Uterus (tissue), 2 donors: ENCODE results near the gene USO1.

ENCODE experiments used
- POLR2A ChIP-seq, 2 donors: fragments of 450-650 bp; IDR thresholded peaks; one replicate each; pipeline ENCODE4 v1.6.1; 2016; ENCODE audit warnings: antibody characterized with exemption in 2 of 2, mild to moderate bottlenecking in 1 of 2, moderate library complexity in 1 of 2
- TF ChIP-seq, protein P1 (sequence below), 4 experiments: fragments of 200-600 bp in 2 of 4; fragments of 450-650 bp in 2 of 4; sonication (generic) in 2 of 4; IDR thresholded peaks; one replicate each; pipeline ENCODE4 v1.5.1; 2016 to 2019; ENCODE audit warnings: antibody characterized with exemption in 4 of 4, mild to moderate bottlenecking in 2 of 4, moderate library complexity in 1 of 4

DNA sequence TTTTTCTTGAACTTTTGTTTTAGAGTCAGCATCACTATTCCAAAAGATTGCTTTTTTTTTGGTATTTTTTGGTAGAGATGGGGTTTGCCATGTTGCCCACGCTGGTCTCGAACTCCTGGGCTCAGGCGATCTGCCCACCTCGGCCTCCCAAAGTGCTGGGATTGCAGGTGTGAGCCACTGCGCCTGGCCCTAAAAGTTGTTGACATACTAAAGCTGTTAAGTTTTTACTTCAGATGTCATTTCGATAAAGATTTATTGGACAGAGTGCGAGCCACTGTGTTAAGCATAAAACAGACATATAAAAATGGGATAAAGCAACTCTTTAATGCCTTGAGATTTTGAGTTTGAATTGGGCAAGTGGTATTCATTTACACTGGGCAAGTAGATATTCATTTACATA, 28.3 kb downstream of the USO1 start:
- TF ChIP-seq, protein P1, sequence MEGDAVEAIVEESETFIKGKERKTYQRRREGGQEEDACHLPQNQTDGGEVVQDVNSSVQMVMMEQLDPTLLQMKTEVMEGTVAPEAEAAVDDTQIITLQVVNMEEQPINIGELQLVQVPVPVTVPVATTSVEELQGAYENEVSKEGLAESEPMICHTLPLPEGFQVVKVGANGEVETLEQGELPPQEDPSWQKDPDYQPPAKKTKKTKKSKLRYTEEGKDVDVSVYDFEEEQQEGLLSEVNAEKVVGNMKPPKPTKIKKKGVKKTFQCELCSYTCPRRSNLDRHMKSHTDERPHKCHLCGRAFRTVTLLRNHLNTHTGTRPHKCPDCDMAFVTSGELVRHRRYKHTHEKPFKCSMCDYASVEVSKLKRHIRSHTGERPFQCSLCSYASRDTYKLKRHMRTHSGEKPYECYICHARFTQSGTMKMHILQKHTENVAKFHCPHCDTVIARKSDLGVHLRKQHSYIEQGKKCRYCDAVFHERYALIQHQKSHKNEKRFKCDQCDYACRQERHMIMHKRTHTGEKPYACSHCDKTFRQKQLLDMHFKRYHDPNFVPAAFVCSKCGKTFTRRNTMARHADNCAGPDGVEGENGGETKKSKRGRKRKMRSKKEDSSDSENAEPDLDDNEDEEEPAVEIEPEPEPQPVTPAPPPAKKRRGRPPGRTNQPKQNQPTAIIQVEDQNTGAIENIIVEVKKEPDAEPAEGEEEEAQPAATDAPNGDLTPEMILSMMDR (IDR thresholded peaks at IDR 0.05): no peak
- no peak for TF ChIP-seq POLR2A (IDR thresholded peaks at IDR 0.05)
